OCI-LY1 (cell line): ENCODE measurements around the gene PAWR.

Source experiments
- H2AFZ ChIP-seq: fragments of 200-600 bp; sonication (generic), shearing (Covaris generic); 2 replicates; pipeline ENCODE4 v1.6.0; 2014; ENCODE audit warnings: antibody characterized with exemption, mild to moderate bottlenecking, low read length
- H3F3A ChIP-seq: fragments of 200-600 bp; sonication (generic), shearing (Covaris generic); 2 replicates; pipeline ENCODE4 v1.6.0; 2014; ENCODE audit warnings: mild to moderate bottlenecking, antibody characterized with exemption, low read length, moderate library complexity; ENCODE audit not compliant: insufficient read depth
- H3K27ac ChIP-seq: fragments of 200-600 bp; sonication (generic); 2 replicates; pipeline ENCODE4 v1.5.1; 2014; ENCODE audit warnings: low read length, mixed run types, mild to moderate bottlenecking, low read depth; ENCODE audit not compliant: poor library complexity, severe bottlenecking
- H3K27me3 ChIP-seq: fragments of 200-600 bp; sonication (generic); 2 replicates; pipeline ENCODE4 v1.6.0; 2014; ENCODE audit warnings: antibody characterized with exemption, mild to moderate bottlenecking, low read length, moderate library complexity; ENCODE audit not compliant: insufficient read depth
- H3K36me3 ChIP-seq: fragments of 200-600 bp; sonication (generic); 2 replicates; pipeline ENCODE4 v1.6.1; 2014; ENCODE audit warnings: mild to moderate bottlenecking, antibody characterized with exemption, low read length, moderate library complexity, mixed read lengths; ENCODE audit not compliant: insufficient read depth
- H3K4me1 ChIP-seq: fragments of 200-600 bp; sonication (generic); 2 replicates; pipeline ENCODE4 v1.5.1; 2014; ENCODE audit warnings: mild to moderate bottlenecking, low read length, moderate library complexity; ENCODE audit not compliant: insufficient read depth, severe bottlenecking
- H3K4me2 ChIP-seq: fragments of 200-600 bp; sonication (generic), shearing (Covaris generic); 2 replicates; pipeline ENCODE4 v1.6.1; 2014; ENCODE audit warnings: low read length
- H3K4me3 ChIP-seq: fragments of 200-600 bp; sonication (generic); 2 replicates; pipeline ENCODE4 v1.5.1; 2014; ENCODE audit warnings: low read length, low read depth, mild to moderate bottlenecking, mixed read lengths; ENCODE audit not compliant: poor library complexity, severe bottlenecking
- H3K79me2 ChIP-seq: fragments of 200-600 bp; shearing (Covaris generic); 2 replicates; pipeline ENCODE4 v1.6.1; 2016; ENCODE audit warnings: mixed run types, low read length, mixed read lengths; ENCODE audit not compliant: insufficient read depth
- H3K9ac ChIP-seq: fragments of 200-600 bp; sonication (generic), shearing (Covaris generic); 2 replicates; pipeline ENCODE4 v1.6.1; 2014; ENCODE audit warnings: mild to moderate bottlenecking, low read length, mixed read lengths
- H3K9me2 ChIP-seq: fragments of 200-600 bp; sonication (generic), shearing (Covaris generic); 2 replicates; pipeline ENCODE4 v1.6.1; 2014; ENCODE audit warnings: low read depth, mild to moderate bottlenecking, low read length, mixed read lengths
- H3K9me3 ChIP-seq: fragments of 200-600 bp; shearing (Covaris generic); 2 replicates; pipeline ENCODE4 v1.6.1; 2014; ENCODE audit warnings: low read length, mixed read lengths
- H4K20me1 ChIP-seq: fragments of 200-600 bp; sonication (generic), shearing (Covaris generic); 2 replicates; pipeline ENCODE4 v1.6.0; 2016; ENCODE audit warnings: mild to moderate bottlenecking, low read length; ENCODE audit not compliant: insufficient read depth
- EZH2 ChIP-seq: fragments of 200-600 bp; sonication (generic), shearing (Covaris generic); IDR thresholded peaks from 2 replicates; pipeline ENCODE4 v1.8.0; 2017; ENCODE audit warnings: borderline replicate concordance, mixed run types, mild to moderate bottlenecking, antibody characterized with exemption, low read length, moderate library complexity, mixed read lengths
- TF ChIP-seq, protein P1 (sequence below): fragments of 200-600 bp; sonication (generic), shearing (Covaris generic); IDR thresholded peaks from 2 replicates; pipeline ENCODE4 v1.5.1; 2017; ENCODE audit warnings: mild to moderate bottlenecking, antibody characterized with exemption, low read length, moderate library complexity, mixed read lengths

Gene PAWR

DNA sequence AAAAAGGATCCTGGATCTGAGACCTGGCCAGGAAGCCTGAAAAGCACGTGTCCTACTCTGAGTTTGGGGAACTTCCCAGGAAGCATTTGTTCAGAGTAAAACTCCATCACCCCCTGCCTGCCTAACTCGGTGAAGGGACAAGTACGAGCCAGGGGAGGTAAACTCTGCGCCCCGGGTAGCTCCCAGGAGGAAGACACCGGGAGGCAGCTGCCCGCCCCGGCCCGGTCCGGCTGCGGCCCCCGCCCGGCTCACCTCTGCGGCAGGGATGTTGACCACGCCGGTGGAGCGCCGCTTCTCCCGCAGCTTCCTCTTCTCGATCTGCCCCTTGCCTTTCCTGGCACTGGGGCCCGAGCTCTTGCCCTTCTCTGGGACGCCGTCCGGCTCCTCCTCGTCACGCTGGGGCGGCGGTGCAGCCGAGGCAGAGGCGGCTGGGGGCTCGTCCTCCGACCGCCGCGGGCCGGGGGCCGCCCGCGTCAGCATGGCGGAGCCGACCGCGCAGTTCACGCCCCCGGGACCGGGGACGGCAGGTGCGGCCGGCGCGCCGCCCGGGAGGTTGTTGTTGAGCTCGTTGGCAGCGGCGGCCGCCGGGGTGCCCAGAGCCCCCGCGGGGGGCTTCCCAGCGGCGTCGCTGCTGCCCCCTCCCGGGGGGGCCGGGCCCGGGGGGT is 1.2 kb downstream of the PAWR start:
- peaks cover 50% of the 10 kb centered on the region for H3K79me2 ChIP-seq
- TF ChIP-seq EZH2: no peak
- TF ChIP-seq, protein P1, sequence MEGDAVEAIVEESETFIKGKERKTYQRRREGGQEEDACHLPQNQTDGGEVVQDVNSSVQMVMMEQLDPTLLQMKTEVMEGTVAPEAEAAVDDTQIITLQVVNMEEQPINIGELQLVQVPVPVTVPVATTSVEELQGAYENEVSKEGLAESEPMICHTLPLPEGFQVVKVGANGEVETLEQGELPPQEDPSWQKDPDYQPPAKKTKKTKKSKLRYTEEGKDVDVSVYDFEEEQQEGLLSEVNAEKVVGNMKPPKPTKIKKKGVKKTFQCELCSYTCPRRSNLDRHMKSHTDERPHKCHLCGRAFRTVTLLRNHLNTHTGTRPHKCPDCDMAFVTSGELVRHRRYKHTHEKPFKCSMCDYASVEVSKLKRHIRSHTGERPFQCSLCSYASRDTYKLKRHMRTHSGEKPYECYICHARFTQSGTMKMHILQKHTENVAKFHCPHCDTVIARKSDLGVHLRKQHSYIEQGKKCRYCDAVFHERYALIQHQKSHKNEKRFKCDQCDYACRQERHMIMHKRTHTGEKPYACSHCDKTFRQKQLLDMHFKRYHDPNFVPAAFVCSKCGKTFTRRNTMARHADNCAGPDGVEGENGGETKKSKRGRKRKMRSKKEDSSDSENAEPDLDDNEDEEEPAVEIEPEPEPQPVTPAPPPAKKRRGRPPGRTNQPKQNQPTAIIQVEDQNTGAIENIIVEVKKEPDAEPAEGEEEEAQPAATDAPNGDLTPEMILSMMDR: no peak
- H3K9me3 ChIP-seq: no peaks in the 10 kb centered on the region
- peaks cover 39% of the 10 kb centered on the region for H3K4me1 ChIP-seq
- H3K4me3 ChIP-seq: peak overlapping the region; percentile 79
- H3K9me2 ChIP-seq: no peaks in the 10 kb centered on the region
- H3K27ac ChIP-seq: peak overlapping the region; percentile 84
- H2AFZ ChIP-seq: no peak overlapping the region
- H3K36me3 ChIP-seq: no peaks in the 10 kb centered on the region
- H3K27me3 ChIP-seq: no peaks in the 10 kb centered on the region
- H4K20me1 ChIP-seq: no peaks in the 10 kb centered on the region
- peak overlapping the region; percentile 79 for H3K9ac ChIP-seq
- H3F3A ChIP-seq: no peaks in the 10 kb centered on the region
- H3K4me2 ChIP-seq: peak overlapping the region; percentile 70

- Histone ChIP-seq H2AFZ (no peak overlapping the region), H3K27me3 (no peaks in the 10 kb centered on the region), H3K36me3 (no peaks in the 10 kb centered on the region), H3K9me3 (no peaks in the 10 kb centered on the region), H3K4me2 (peak overlapping the region; percentile 70), H4K20me1 (no peaks in the 10 kb centered on the region), H3K79me2 (peaks cover 56% of the 10 kb centered on the region), H3K4me1 (peaks cover 45% of the 10 kb centered on the region), H3K9me2 (no peaks in the 10 kb centered on the region), H3K4me3 (peak overlapping the region; percentile 79), H3K9ac (peak overlapping the region; percentile 79), H3F3A (no peaks in the 10 kb centered on the region), H3K27ac (peak overlapping the region; percentile 84)
- TF ChIP-seq, protein P1: no peak
- no peak for TF ChIP-seq EZH2
Measured at GRCh38 chr12:79689061-79689476, 1.7 kb downstream of the PAWR start.

DNA sequence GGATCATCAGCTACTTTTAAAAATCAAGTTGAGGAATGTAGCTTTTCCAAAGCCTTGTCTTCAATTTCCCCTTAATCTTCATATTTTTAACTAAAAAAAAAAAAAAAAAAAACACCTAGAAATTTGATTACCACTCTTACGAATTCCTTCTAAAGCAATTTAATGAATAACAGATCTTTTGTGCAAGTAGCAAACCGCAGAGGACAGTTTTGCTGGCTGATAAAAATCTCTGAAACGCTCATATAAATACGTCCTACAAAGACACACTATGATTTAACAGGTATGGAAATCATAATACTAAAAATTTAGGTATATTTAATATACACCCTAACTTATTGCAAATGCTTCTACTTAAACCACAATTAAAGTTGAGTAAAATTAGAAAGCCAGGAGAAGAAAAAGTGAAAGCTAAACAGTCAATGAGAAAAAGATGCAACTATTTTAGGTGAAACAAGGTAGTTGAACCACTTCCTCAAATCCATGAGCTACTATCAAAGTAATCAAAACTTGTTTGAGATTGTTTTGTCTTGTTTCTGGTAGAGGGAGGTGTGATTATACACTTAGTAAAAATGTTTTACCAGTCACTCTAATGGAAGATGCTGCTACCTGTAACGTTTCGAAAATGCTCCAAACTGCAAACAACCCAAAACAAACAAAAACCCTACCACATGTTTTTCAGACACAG is 2.2 kb downstream of the PAWR start:
- Histone ChIP-seq H3K4me1 (peaks cover 50% of the 10 kb centered on the region), H3K4me2 (peak overlapping the region; percentile 70), H3K27me3 (no peaks in the 10 kb centered on the region), H3K4me3 (peak overlapping the region; percentile 79), H3K9ac (peak overlapping the region; percentile 79), H2AFZ (no peak overlapping the region), H3K9me3 (no peaks in the 10 kb centered on the region), H3F3A (no peaks in the 10 kb centered on the region), H3K9me2 (no peaks in the 10 kb centered on the region), H3K36me3 (no peaks in the 10 kb centered on the region), H4K20me1 (no peaks in the 10 kb centered on the region), H3K79me2 (peaks cover 61% of the 10 kb centered on the region), H3K27ac (peak overlapping the region; percentile 84)
- TF ChIP-seq EZH2: no peak
- TF ChIP-seq, protein P1: no peak
